Measurements from ENCODE around the gene IL18R1. TPM values are rescaled to one million over a fixed set of nuclear protein-coding genes. Genes with fewer than 3 reads are reported as not detected.
"Not testable (repeated sequence)": the region's sequence is repeated elsewhere in the genome, so short reads cannot be mapped to it uniquely, and the experiment has no call there.

The IL18R1 gene
- total RNA-seq, 1 experiment from 2014 or later: 1.5 TPM

DNA sequence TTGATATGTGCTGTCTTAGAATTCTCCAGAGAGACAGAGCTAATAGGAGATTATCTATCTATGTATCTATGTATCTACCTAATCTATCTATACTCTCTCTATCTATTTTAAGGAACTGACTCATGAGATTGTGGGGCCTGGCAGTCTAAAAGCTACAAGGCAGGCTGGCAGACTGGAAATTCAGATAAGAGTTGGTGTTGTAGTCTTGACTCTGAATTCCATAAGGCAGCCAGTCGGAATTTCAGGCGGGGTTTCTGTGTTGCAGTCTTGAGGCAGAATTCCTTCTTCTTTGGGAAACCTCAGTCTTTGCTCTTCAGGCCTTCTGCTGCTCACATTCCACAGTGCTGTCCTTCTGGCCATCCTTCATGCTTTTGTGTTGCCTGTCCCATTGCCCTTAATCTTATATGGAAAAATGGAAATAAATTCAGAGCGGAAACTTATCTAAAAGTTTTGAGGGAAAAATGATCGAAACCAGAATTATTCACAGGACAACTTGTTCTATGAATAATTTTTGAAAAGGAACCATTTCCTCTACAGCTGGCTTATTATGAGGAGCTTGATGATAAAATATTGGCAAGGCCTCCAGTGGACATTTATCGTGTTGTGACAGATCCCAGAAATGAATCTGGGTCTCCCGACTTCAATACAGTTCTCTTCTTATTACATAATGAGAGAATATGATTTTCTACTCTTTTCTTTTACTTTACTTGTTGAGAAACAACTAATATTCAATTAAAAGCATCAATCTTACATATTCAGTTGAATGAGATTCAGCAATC is 33.5 kb upstream of the IL18R1 start:
- DNase-seq: no peak
- Mint-ChIP-seq H3K27me3 (ENCODE audit: unreplicated experiment) (peaks cover 14% of the 10 kb centered on the region), H3K4me3 (ENCODE audit: low read depth, unreplicated experiment) (no peak overlapping the region), H3K27ac (ENCODE audit: unreplicated experiment) (no peak overlapping the region), H3K36me3 (ENCODE audit: insufficient read depth, unreplicated experiment) (no peaks in the 10 kb centered on the region), H3K9me3 (ENCODE audit: low read depth, unreplicated experiment) (peaks cover 5% of the 10 kb centered on the region), H3K4me1 (ENCODE audit: low read depth, unreplicated experiment) (no peaks in the 10 kb centered on the region)
- TF ChIP-seq, protein P1, sequence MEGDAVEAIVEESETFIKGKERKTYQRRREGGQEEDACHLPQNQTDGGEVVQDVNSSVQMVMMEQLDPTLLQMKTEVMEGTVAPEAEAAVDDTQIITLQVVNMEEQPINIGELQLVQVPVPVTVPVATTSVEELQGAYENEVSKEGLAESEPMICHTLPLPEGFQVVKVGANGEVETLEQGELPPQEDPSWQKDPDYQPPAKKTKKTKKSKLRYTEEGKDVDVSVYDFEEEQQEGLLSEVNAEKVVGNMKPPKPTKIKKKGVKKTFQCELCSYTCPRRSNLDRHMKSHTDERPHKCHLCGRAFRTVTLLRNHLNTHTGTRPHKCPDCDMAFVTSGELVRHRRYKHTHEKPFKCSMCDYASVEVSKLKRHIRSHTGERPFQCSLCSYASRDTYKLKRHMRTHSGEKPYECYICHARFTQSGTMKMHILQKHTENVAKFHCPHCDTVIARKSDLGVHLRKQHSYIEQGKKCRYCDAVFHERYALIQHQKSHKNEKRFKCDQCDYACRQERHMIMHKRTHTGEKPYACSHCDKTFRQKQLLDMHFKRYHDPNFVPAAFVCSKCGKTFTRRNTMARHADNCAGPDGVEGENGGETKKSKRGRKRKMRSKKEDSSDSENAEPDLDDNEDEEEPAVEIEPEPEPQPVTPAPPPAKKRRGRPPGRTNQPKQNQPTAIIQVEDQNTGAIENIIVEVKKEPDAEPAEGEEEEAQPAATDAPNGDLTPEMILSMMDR (IDR thresholded peaks at IDR 0.05; ENCODE audit: unreplicated experiment): no peak
- intact Hi-C loops (cut with micrococcal nuclease; ENCODE audit: unreplicated experiment): no loop called here
- no TSS peak for BruUV-seq (replicated peaks)
- CTCF ChIA-PET: no interaction called here

DNA sequence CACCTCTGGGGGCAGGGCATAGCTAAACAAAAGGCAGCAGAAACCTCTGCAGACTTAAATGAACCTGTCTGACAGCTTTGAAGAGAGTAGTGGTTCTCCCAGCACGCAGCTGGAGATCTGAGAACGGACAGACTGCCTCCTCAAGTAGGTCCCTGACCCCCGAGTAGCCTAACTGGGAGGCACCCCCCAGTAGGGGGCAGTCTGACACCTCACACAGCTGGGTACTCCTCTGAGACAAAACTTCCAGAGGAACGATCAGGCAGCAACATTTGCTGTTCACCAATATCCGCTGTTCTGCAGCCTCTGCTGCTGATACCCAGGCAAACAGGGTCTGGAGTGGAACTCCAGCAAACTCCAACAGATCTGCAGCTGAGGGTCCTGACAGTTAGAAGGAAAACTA is 30.7 kb upstream of the IL18R1 start:
- BruUV-seq (replicated peaks); H3K36me3 Mint-ChIP-seq (ENCODE audit: insufficient read depth, unreplicated experiment); H3K27ac Mint-ChIP-seq (ENCODE audit: unreplicated experiment); H3K4me3 Mint-ChIP-seq (ENCODE audit: low read depth, unreplicated experiment); intact Hi-C loops (cut with micrococcal nuclease; ENCODE audit: unreplicated experiment); DNase-seq; H3K9me3 Mint-ChIP-seq (ENCODE audit: low read depth, unreplicated experiment); CTCF ChIA-PET; H3K4me1 Mint-ChIP-seq (ENCODE audit: low read depth, unreplicated experiment): not testable (repeated sequence)
- peaks cover 14% of the 10 kb centered on the region for H3K27me3 Mint-ChIP-seq (ENCODE audit: unreplicated experiment)

DNA sequence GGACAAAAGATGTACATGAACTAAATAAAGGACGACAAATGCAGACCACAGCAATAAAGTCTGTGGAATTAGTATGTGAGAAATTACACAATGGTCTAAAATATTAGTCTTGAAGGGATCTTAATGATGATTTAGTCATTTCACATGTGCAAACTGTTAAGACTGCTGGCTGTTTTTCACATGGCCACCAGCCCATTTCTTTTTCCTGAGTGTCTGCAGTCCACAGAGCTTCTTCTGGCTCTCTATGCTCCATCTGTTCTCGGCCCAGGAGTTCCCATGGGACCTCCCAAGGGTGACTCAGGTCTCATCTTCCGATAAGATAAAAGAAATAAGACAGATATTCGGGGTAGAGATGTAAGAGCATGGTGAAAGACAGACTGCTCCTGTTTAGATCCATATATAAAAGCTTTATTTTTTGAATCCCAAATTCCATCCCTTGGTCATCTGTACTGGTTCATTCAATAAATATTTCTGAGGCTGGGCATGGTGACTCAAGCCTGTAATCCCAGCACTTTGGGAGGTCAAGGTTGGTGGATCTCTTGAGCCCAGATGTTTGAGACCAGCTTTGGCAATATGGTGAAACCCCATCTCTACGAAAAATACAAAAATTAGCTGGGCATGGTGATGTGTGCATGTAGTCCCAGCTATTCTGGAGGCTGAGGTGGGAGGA is 24.1 kb upstream of the IL18R1 start:
- no peak overlapping the region for H3K4me3 Mint-ChIP-seq (ENCODE audit: low read depth, unreplicated experiment)
- H3K36me3 Mint-ChIP-seq (ENCODE audit: insufficient read depth, unreplicated experiment): no peaks in the 10 kb centered on the region
- TF ChIP-seq, protein P1 (IDR thresholded peaks at IDR 0.05; ENCODE audit: unreplicated experiment): no peak
- H3K27me3 Mint-ChIP-seq (ENCODE audit: unreplicated experiment): peaks cover 27% of the 10 kb centered on the region
- no TSS peak for BruUV-seq (replicated peaks)
- CTCF ChIA-PET: no interaction called here
- no peak for DNase-seq
- no peaks in the 10 kb centered on the region for H3K4me1 Mint-ChIP-seq (ENCODE audit: low read depth, unreplicated experiment)
- no peaks in the 10 kb centered on the region for H3K9me3 Mint-ChIP-seq (ENCODE audit: low read depth, unreplicated experiment)
- no peak overlapping the region for H3K27ac Mint-ChIP-seq (ENCODE audit: unreplicated experiment)
- intact Hi-C loops (cut with micrococcal nuclease; ENCODE audit: unreplicated experiment): no loop called here

DNA sequence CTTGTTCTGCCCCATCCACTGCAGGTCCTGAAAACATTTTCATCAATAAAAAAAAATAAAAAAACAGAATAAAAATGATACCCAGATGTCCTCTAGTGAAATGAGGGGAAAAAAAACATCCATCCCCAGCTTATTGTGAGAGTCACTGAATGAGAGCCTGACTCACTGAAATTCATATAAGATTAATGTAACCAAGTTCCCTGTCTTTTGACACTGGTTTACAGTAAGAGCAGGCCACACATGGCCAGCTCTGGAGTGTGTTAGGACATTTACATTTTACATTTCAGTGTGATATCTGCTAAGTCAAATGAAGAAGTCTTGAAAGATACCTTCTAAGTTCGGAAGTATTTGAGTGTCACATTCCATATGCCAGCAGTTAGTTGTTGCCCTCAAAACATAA is 21.1 kb upstream of the IL18R1 start:
- CTCF ChIA-PET: no interaction called here

More for the DNA sequence above, 21.1 kb upstream of the IL18R1 start:
- Mint-ChIP-seq H3K27ac (ENCODE audit: unreplicated experiment) (no peak overlapping the region), H3K4me1 (ENCODE audit: low read depth, unreplicated experiment) (no peaks in the 10 kb centered on the region), H3K9me3 (ENCODE audit: low read depth, unreplicated experiment) (no peaks in the 10 kb centered on the region), H3K36me3 (ENCODE audit: insufficient read depth, unreplicated experiment) (no peaks in the 10 kb centered on the region), H3K27me3 (ENCODE audit: unreplicated experiment) (peaks cover 21% of the 10 kb centered on the region), H3K4me3 (ENCODE audit: low read depth, unreplicated experiment) (no peak overlapping the region)
- intact Hi-C loops (cut with micrococcal nuclease; ENCODE audit: unreplicated experiment): no loop called here
- BruUV-seq (replicated peaks): no TSS peak
- no peak for DNase-seq
- TF ChIP-seq, protein P1 (IDR thresholded peaks at IDR 0.05; ENCODE audit: unreplicated experiment): no peak

Measured in Calu3 (cell line).